SK-N-SH treated with all-trans-retinoic acid at 6 μM for 48 hours (cell line): Measurements from ENCODE around the gene KIAA0319L.

Experiments
- ATAC-seq: fragments of 200-7000 bp; cut with Tn5 transposase; 3 replicates; pipeline ENCODE4 v1.9.1; 2020; ENCODE audit warnings: mild to moderate bottlenecking, moderate library complexity
- ARNTL ChIP-seq: fragments of 450-650 bp; formaldehyde crosslinking; IDR thresholded peaks from 2 replicates; pipeline ENCODE4 v1.5.0; 2020; ENCODE audit warnings: low read depth, mild to moderate bottlenecking, moderate library complexity, borderline replicate concordance
- BACH2 ChIP-seq: fragments of 250-450 bp; sonication (Bioruptor Pico); IDR thresholded peaks from 2 replicates; pipeline ENCODE4 v1.9.0; 2021; ENCODE audit warnings: mild to moderate bottlenecking, borderline replicate concordance
- CSDC2 ChIP-seq: fragments of 250-450 bp; sonication (Bioruptor Pico); IDR thresholded peaks from 2 replicates; pipeline ENCODE4 v1.5.0; 2020; ENCODE audit warnings: mild to moderate bottlenecking, moderate library complexity
- CSRNP3 ChIP-seq: fragments of 250-450 bp; sonication (Bioruptor Pico); IDR thresholded peaks from 2 replicates; pipeline ENCODE4 v1.5.1; 2021; ENCODE audit warnings: mild to moderate bottlenecking, moderate library complexity
- ESRRG ChIP-seq: fragments of 250-450 bp; sonication (Bioruptor Pico); IDR thresholded peaks from 2 replicates; pipeline ENCODE4 v1.6.1; 2021; ENCODE audit warnings: mild to moderate bottlenecking
- GLIS3 ChIP-seq: fragments of 250-450 bp; sonication (Bioruptor Pico); IDR thresholded peaks from 2 replicates; pipeline ENCODE4 v1.5.0; 2020; ENCODE audit warnings: mild to moderate bottlenecking, moderate library complexity
- ISL1 ChIP-seq: fragments of 250-450 bp; sonication (Bioruptor Pico); IDR thresholded peaks from 2 replicates; pipeline ENCODE4 v2.1.2; 2022; ENCODE audit warnings: mild to moderate bottlenecking, moderate library complexity
- OSR1 ChIP-seq: fragments of 250-450 bp; sonication (Bioruptor Pico); IDR thresholded peaks from 2 replicates; pipeline ENCODE4 v1.8.0; 2022; ENCODE audit warnings: moderate library complexity, mild to moderate bottlenecking, inconsistent platforms
- PATZ1 ChIP-seq: fragments of 250-450 bp; sonication (Bioruptor Pico); IDR thresholded peaks from 2 replicates; pipeline ENCODE4 v1.8.0; 2020; ENCODE audit warnings: mild to moderate bottlenecking, moderate library complexity, borderline replicate concordance
- POU6F1 ChIP-seq: fragments of 250-450 bp; sonication (Bioruptor Pico); IDR thresholded peaks from 2 replicates; pipeline ENCODE4 v1.8.0; 2021; ENCODE audit warnings: low read depth, mild to moderate bottlenecking, moderate library complexity, borderline replicate concordance
- PPARA ChIP-seq: fragments of 250-450 bp; sonication (Bioruptor Pico); IDR thresholded peaks from 2 replicates; pipeline ENCODE4 v1.5.0; 2020; ENCODE audit warnings: mild to moderate bottlenecking, borderline replicate concordance
- RARB ChIP-seq: fragments of 250-450 bp; sonication (Bioruptor Pico); IDR thresholded peaks from 2 replicates; pipeline ENCODE4 v1.8.0; 2021; ENCODE audit warnings: mild to moderate bottlenecking, moderate library complexity
- SNAI2 ChIP-seq: fragments of 250-450 bp; sonication (Bioruptor Pico); IDR thresholded peaks from 2 replicates; pipeline ENCODE4 v1.5.0; 2020; ENCODE audit warnings: mild to moderate bottlenecking, moderate library complexity
- TCF4 ChIP-seq: fragments of 250-450 bp; sonication (Bioruptor Pico); IDR thresholded peaks from 2 replicates; pipeline ENCODE4 v1.8.0; 2021; ENCODE audit warnings: mild to moderate bottlenecking, moderate library complexity, borderline replicate concordance
- TOX ChIP-seq: fragments of 250-450 bp; sonication (Bioruptor Pico); IDR thresholded peaks from 2 replicates; pipeline ENCODE4 v1.8.0; 2021; ENCODE audit warnings: mild to moderate bottlenecking, moderate library complexity, borderline replicate concordance
- TSHZ2 ChIP-seq: fragments of 250-450 bp; sonication (Bioruptor Pico); IDR thresholded peaks from 2 replicates; pipeline ENCODE4 v1.5.0; 2020; ENCODE audit warnings: mild to moderate bottlenecking, moderate library complexity
- ZC3H10 ChIP-seq: fragments of 250-450 bp; sonication (Bioruptor Pico); IDR thresholded peaks from 2 replicates; pipeline ENCODE4 v1.5.1; 2021; ENCODE audit warnings: mild to moderate bottlenecking, moderate library complexity
- ZFP3 ChIP-seq: fragments of 250-450 bp; sonication (Bioruptor Pico); IDR thresholded peaks from 2 replicates; pipeline ENCODE4 v1.5.0; 2020; ENCODE audit warnings: mild to moderate bottlenecking, moderate library complexity
- ZNF565 ChIP-seq: fragments of 450-650 bp; formaldehyde crosslinking; conservative IDR thresholded peaks from 2 replicates; pipeline ENCODE4 v1.5.0; 2020; ENCODE audit warnings: low read depth, mild to moderate bottlenecking, moderate library complexity
- ZNF70 ChIP-seq: fragments of 450-650 bp; formaldehyde crosslinking; IDR thresholded peaks from 2 replicates; pipeline ENCODE4 v1.5.0; 2020; ENCODE audit warnings: mild to moderate bottlenecking, moderate library complexity
- ZNF8 ChIP-seq: fragments of 450-650 bp; formaldehyde crosslinking; IDR thresholded peaks from 2 replicates; pipeline ENCODE4 v1.5.0; 2020; ENCODE audit warnings: mild to moderate bottlenecking, moderate library complexity

Gene KIAA0319L

GRCh38 chr1:35490250-35490649, 67.0 kb downstream of the KIAA0319L start:
- TF ChIP-seq ZFP3 = no peak
- TF ChIP-seq POU6F1 (CRISPR knock-in tag) = no peak
- TF ChIP-seq ARNTL = no peak
- no peak for TF ChIP-seq CSRNP3
- TF ChIP-seq ZNF565 (CRISPR knock-in tag) = no peak
- no peak for TF ChIP-seq TCF4 (CRISPR knock-in tag)
- no peak for TF ChIP-seq TOX (CRISPR knock-in tag)
- no peak for TF ChIP-seq RARB
- TF ChIP-seq ESRRG (CRISPR knock-in tag) = no peak
- no peak for TF ChIP-seq CSDC2 (CRISPR knock-in tag)
- no peak for TF ChIP-seq ZNF70 (CRISPR knock-in tag)
- TF ChIP-seq PATZ1 (CRISPR knock-in tag) = no peak
- no peak for TF ChIP-seq GLIS3 (CRISPR knock-in tag)
- TF ChIP-seq PPARA (CRISPR knock-in tag) = no peak
- TF ChIP-seq ZNF8 = no peak
- no peak for TF ChIP-seq ZC3H10
- no peak for TF ChIP-seq TSHZ2 (CRISPR knock-in tag)
- TF ChIP-seq OSR1 (CRISPR knock-in tag) = no peak
- no peak for TF ChIP-seq ISL1 (CRISPR knock-in tag)
- ATAC-seq = no peak

- ATAC-seq = no peak
- no peak for TF ChIP-seq PATZ1 (CRISPR knock-in tag)
- no peak for TF ChIP-seq ZC3H10
- TF ChIP-seq TOX (CRISPR knock-in tag) = no peak
- TF ChIP-seq ISL1 (CRISPR knock-in tag) = no peak
- no peak for TF ChIP-seq SNAI2 (CRISPR knock-in tag)
- TF ChIP-seq BACH2 (CRISPR knock-in tag) = no peak
Measured at GRCh38 chr1:35488336-35488735, 68.9 kb downstream of the KIAA0319L start.

DNA sequence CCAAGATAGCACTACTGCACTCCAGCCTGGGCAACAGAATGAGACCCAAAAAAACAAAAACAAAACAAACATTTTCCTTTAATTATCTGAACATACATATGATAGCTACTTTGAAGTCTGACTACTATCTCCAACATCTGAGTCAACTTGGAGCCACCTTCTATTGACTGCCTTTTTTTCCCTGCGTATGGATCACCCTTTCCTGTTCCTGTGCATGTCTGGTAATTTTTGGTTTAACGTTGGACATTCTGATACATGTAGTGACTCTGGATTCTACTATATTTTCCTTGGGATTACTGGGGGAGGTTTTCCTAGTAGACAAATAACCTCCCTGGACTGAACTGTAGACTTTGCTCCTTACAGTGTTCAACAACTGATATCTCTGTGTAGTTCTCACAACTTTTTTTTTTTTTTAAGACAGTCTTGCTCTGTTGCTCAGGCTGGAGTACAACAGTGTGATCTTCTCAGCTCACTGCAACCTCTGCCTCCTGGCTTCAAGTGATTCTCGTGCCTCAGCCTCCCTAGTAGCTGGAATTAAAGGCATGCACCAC, 70.3 kb downstream of the KIAA0319L start:
- no peak for TF ChIP-seq ZNF8
- TF ChIP-seq ESRRG (CRISPR knock-in tag) = no peak
- no peak for TF ChIP-seq OSR1 (CRISPR knock-in tag)
- no peak for TF ChIP-seq ARNTL
- TF ChIP-seq ISL1 (CRISPR knock-in tag) = no peak
- TF ChIP-seq, all 23 proteins: peak for 0

More for the DNA sequence above, 70.3 kb downstream of the KIAA0319L start:
- no peak for ATAC-seq
